Activated T-cell treated with anti-CD3 and anti-CD28 coated beads for 1 hour (primary cell): Measurements from ENCODE around the gene PMPCA.

Experiments
- DNase-seq: peaks from one replicate; pipeline ENCODE4 v3.0.0-alpha.2; 2020; ENCODE audit warnings: low read depth

Gene PMPCA

GRCh38 chr9:136436055-136436634 lies 25.7 kb downstream of the PMPCA start:
- no peak for DNase-seq

GRCh38 chr9:136437430-136437829 lies 27.0 kb downstream of the PMPCA start:
- no peak for DNase-seq

- no peak for DNase-seq
Measured at GRCh38 chr9:136437839-136438547, 27.5 kb downstream of the PMPCA start.

GRCh38 chr9:136438548-136439480 lies 28.4 kb downstream of the PMPCA start:
- peak; percentile 45 for DNase-seq

GRCh38 chr9:136439481-136440408 lies 29.3 kb downstream of the PMPCA start, which contains the start of gene INPP5E:
TSS of gene INPP5E (minus strand) at chr9:136439845. CDS start at chr9:136439419, 426 bp downstream.
- DNase-seq, result peak; percentile 83

GRCh38 chr9:136441191-136441680 lies 30.8 kb downstream of the PMPCA start:
- no peak for DNase-seq

- no peak for DNase-seq
Measured at GRCh38 chr9:136441681-136442245, 31.3 kb downstream of the PMPCA start.

GRCh38 chr9:136442265-136442664 lies 31.8 kb downstream of the PMPCA start:
- DNase-seq, result no peak

- no peak for DNase-seq
Measured at GRCh38 chr9:136443087-136443486, 32.6 kb downstream of the PMPCA start.

GRCh38 chr9:136443687-136444086 lies 33.2 kb downstream of the PMPCA start:
- DNase-seq, result no peak

- no peak for DNase-seq
Measured at GRCh38 chr9:136444102-136444501, 33.6 kb downstream of the PMPCA start.

GRCh38 chr9:136445799-136446198 lies 35.3 kb downstream of the PMPCA start:
- DNase-seq, result no peak

GRCh38 chr9:136447173-136447778 lies 36.8 kb downstream of the PMPCA start:
- no peak for DNase-seq

GRCh38 chr9:136448655-136449054 lies 38.2 kb downstream of the PMPCA start:
- no peak for DNase-seq

- DNase-seq, result no peak
Measured at GRCh38 chr9:136451221-136451877, 40.9 kb downstream of the PMPCA start.

GRCh38 chr9:136453326-136453725 lies 42.9 kb downstream of the PMPCA start:
- DNase-seq, result no peak

GRCh38 chr9:136454026-136454796 lies 43.8 kb downstream of the PMPCA start:
- no peak for DNase-seq

- no peak for DNase-seq
Measured at GRCh38 chr9:136455043-136456002, 44.9 kb downstream of the PMPCA start.
